Measurements from ENCODE around the gene ANP32A.

DNA sequence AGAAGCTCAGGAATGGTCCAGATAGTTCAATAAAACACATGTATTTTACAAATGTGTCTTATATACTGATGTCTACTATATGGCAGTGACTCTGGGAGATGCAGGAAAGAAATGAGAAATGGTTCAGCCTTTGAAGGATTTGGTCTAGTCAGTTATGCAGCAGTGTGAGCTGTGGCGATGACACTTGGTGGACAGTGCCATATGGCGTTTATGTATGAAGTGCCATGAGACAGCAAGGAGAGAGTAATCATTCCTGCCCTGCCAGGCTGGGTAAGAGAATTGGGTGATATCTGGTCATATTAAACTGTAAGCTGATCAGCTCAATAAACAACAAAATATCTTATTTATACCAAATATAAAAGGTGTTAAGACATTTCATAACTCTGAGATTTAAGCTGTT, 47.6 kb upstream of the ANP32A start:
- TF ChIP-seq ZNF274 (IDR thresholded peaks at IDR 0.05; ENCODE audit: low read depth, low read length) (no peak), SUZ12 (IDR thresholded peaks at IDR 0.05; ENCODE audit: extremely low read depth, insufficient read depth, insufficient read length) (no peak), YY1 (IDR thresholded peaks at IDR 0.05; ENCODE audit: insufficient read depth, insufficient read length) (no peak)
